IPS DF 6.9 (cell line): ENCODE measurements around the gene TOMM20.

Experiments
- DNase-seq: peaks from one replicate; pipeline ENCODE4 v3.0.0-alpha.2; 2013; ENCODE audit warnings: low read depth, low spot score
- H3K27ac ChIP-seq: one replicate; pipeline ENCODE4 v1.5.1; 2013; ENCODE audit warnings: low read length, control low read depth
- H3K27me3 ChIP-seq: 2 replicates; pipeline ENCODE4 v1.6.1; 2013; ENCODE audit warnings: mild to moderate bottlenecking, low read length; ENCODE audit not compliant: control insufficient read depth, insufficient read depth
- H3K36me3 ChIP-seq: 2 replicates; pipeline ENCODE4 v1.6.1; 2013; ENCODE audit warnings: low read length; ENCODE audit not compliant: control insufficient read depth, insufficient read depth
- H3K4me1 ChIP-seq: 2 replicates; pipeline ENCODE4 v1.6.1; 2013; ENCODE audit warnings: low read length; ENCODE audit not compliant: control insufficient read depth, insufficient read depth
- H3K4me3 ChIP-seq: 2 replicates; pipeline ENCODE4 v1.5.1; 2013; ENCODE audit warnings: mild to moderate bottlenecking, low read length
- H3K9me3 ChIP-seq: 2 replicates; pipeline ENCODE4 v1.6.1; 2013; ENCODE audit warnings: low read length, inconsistent platforms; ENCODE audit not compliant: control insufficient read depth, insufficient read depth
- WGBS: extraction: QIAGEN DNeasy Blood & Tissue Kit; methylation state at CpG from one replicate; pipeline ENCODE4 v1.1.7; 2013; ENCODE audit warnings: mixed read lengths, missing lambda C conversion rate; ENCODE audit not compliant: insufficient read length, insufficient coverage; 5-methylcytosine and 5-hydroxymethylcytosine counted together

Gene TOMM20

GRCh38 chr1:235060607-235061470, 67.8 kb downstream of the TOMM20 start:
- Histone ChIP-seq H3K27ac (no peak overlapping the region), H3K9me3 (no peaks in the 10 kb centered on the region), H3K4me1 (peaks cover 4% of the 10 kb centered on the region), H3K27me3 (no peaks in the 10 kb centered on the region), H3K36me3 (no peaks in the 10 kb centered on the region), H3K4me3 (no peak overlapping the region)
- WGBS: no CpG with 5 or more reads among the region's 7 CpGs
- no peak for DNase-seq
